NCI-H2171 treated with DMSO at 0.1 percent for 48 hours (cell line): Measurements from ENCODE around the gene RPAP3.

Experiments used
- DNase-seq: peaks from one replicate; lab custom pipeline; 2025; lab: John Stamatoyannopoulos, UW

RPAP3 gene

DNA sequence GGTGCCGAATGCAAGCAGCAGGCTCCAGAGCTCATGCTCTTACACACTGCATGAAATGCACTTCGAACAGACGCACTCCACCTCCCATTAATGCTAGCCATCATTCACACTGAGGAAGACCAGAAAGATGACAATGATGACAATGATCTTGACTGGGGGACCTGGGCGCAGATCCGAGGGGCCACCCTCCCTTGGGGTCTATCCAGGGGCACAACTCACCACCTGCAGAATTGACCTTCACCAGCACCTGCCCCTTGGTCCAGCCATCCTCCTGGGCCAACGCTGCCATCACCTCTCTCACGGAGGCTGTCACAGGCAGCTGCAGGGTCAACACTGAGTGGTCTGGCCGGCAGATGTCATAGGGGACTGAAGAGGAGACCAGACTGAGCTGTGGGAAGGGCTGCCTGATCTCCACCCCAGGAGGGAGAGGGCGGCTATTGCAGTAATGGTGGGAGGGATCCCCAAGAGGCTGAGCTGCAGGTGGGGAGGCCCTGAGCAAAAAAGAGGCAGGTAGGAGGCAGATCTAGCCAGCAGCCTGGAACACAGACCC lies 37.6 kb upstream of the RPAP3 start:
- DNase-seq, result no peak

GRCh38 chr12:47742253-47742825 lies 36.5 kb upstream of the RPAP3 start:
- peak; percentile 10 for DNase-seq

DNA sequence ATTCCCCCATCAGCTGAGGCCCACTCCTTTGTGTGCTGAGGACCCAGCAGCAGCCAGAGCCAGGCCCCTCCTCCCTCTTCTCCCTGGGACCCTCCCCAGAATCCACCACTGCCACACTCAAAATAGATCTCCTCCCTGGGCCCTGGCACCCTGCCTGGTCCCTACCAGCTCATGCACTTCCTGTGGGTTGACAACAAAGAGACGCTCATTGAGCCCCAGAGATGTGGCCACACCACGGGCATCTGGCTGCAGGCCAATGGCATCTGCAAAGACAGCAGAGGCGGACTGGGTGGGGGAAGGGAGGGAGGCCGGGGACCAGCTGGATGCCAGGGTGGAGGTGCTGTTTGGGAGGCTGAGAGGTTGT lies 35.5 kb upstream of the RPAP3 start:
- peak; percentile 57 for DNase-seq

- DNase-seq, result no peak
Observed at GRCh38 chr12:47740606-47741339, 34.9 kb upstream of the RPAP3 start.

- DNase-seq, result no peak
Observed at GRCh38 chr12:47739979-47740378, 34.1 kb upstream of the RPAP3 start.

DNA sequence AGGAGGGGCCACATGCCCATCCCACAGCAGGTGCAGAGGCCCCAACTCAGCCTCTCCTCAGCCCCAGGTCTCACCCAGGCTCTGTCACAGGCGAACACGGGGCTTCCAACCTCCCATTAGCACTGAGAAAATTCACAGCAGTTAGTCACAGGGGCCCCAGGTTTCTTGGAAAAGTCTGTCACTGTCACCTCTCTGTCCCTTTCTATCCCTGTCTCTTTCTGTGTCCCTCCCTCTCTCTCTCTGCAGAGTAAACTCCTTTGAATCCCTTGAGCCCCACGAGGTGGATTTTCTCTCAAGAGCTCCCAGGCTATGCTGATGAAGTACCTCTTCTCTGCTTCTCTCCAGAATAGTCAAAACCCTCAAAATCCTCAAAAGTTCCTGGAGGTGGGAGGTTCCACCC lies 33.5 kb upstream of the RPAP3 start:
- DNase-seq, result no peak

- DNase-seq, result no peak
Observed at GRCh38 chr12:47737936-47738594, 32.2 kb upstream of the RPAP3 start.

GRCh38 chr12:47736877-47737676 lies 31.2 kb upstream of the RPAP3 start:
- DNase-seq, result no peak

DNA sequence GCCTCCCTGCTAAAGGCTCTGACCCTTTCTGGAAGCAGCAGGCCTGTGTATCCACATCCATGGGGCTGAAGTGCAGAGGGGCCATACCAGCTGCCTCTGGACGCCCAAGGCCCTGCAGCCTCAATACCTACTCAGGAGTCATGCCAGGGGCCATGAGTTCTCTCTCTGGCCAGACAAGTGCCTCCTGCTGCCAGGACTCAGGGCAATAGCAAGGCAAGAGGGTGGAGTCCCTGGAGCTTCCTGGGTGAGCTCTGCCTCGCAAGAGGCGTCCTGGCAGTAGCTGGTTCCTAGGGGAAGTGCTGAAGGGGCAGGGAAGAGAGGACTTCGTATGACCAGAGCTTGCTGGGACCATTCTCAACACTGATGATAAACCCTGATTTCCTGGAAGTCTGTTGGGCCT lies 30.4 kb upstream of the RPAP3 start:
- DNase-seq, result no peak

GRCh38 chr12:47735649-47736048 lies 29.8 kb upstream of the RPAP3 start:
- DNase-seq, result no peak

DNA sequence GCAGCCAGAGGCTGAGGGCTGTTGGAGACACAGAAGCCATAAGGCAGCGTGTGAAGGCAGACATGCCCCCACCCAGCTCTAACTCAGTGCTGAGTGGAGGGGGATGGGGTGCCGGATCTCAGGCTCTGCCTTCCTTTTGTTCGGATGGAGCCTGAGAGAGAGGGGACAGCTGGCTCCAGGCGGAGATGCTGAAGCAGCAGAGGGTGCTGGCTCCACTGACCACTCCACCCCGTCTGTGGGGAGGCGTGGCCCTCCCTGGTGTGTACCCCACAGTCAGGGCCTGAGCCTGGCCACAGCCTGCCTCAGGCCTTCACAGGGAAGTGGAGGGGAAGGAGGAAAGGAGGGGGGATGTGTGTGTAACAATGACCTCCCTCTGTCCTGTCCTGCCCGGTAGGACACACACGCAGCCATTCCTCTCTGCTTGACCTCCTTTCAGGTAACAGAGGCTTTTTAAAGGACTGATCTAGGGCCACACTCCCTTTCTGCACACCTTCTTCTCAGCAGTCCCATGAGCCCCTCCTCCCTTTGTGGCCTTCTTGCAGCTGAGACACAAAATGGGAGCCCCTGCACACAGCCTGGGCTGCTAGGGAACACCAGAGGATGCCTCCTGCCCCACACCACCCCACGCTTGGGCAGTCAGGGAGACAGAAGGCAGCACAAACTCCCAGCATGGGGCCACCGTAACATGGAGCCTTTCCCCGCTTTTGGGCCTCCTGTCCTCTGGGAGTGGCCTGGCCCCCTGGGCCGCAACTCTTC lies 29.1 kb upstream of the RPAP3 start:
- no peak for DNase-seq

GRCh38 chr12:47733142-47733541 lies 27.3 kb upstream of the RPAP3 start:
- DNase-seq, result no peak

DNA sequence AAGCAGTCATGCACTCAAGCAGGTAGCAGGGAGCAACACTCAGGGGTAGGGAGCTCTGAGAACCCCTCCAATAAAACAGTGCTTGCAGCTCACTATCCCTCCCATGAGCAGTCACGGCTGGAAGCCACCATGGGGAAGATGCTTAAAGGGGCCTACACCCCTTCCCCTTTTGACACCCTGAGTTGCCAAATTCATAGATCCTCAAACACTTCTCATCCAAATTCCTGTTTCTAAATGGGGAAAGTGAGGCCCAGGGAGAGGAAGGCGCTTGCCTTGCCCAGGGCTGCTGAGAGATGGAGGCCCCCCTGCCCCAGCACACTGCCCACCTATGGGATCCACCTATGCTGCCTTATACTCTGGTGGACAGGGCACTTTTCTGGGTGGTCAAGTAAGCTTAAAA lies 26.7 kb upstream of the RPAP3 start:
- DNase-seq, result no peak

GRCh38 chr12:47731723-47732122 lies 25.9 kb upstream of the RPAP3 start:
- DNase-seq, result no peak

DNA sequence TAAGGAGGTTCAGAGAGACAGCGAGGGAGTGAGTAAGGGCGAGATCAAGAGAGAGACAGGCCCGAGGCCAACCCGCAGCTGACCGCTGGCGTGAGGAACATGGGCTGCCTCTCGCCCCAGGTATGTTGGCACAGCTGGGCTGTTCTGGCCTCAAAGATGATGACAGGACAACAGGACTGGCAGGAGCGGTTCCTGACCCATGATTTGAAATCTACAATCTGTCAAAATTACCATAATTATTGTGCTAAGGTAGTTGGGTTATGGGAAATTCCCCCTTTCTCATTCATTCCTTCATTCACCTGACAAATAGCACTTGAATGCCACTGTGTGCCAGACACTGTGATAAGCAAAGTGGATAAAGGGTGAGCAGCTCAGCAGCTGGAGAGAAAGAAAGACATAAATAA lies 24.5 kb upstream of the RPAP3 start:
- no peak for DNase-seq

DNA sequence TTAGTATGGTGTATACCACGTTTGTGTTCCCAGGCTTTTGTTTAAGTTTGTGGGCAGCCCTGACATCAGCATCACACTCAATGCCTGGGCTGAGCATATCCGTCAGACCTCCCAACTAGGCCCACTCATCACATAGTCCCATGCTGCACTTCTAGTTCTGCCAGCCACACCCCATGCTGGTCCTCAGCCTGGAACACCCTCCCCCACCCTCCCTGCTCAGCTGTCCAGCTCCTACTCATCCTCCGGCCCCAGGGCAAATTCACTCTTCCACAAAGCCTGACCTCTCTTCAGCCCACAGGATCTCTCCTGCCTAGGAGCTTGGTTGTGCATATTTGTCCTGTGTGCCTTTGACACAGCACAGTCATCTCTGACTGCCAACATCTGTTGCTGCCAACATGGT lies 23.4 kb upstream of the RPAP3 start:
- no peak for DNase-seq

DNA sequence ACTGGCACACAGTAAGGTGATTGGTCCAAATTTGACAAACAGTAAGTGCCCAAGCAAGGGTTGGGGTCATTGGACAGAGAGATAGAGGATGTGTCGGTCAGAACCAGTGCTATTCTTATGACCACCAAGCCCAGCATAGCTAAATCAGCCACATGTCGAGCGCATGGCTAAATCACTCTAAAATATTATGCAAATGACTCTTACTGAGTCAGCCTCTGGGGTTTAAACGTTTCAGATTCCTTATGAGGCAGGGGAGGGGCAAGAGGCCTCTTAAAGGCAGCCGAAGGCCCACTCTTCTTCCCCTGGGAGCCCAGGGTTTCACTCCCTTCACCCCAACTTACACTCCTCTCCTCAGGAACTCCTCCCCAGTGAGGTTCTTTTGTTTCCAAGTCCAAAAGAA lies 20.1 kb upstream of the RPAP3 start:
- no peak for DNase-seq

- no peak for DNase-seq
Observed at GRCh38 chr12:47725091-47725772, 19.4 kb upstream of the RPAP3 start, which contains the start of gene ENDOU. ENDOU (minus strand) TSS chr12:47725490; CDS start chr12:47725413, 77 bp downstream.

DNA sequence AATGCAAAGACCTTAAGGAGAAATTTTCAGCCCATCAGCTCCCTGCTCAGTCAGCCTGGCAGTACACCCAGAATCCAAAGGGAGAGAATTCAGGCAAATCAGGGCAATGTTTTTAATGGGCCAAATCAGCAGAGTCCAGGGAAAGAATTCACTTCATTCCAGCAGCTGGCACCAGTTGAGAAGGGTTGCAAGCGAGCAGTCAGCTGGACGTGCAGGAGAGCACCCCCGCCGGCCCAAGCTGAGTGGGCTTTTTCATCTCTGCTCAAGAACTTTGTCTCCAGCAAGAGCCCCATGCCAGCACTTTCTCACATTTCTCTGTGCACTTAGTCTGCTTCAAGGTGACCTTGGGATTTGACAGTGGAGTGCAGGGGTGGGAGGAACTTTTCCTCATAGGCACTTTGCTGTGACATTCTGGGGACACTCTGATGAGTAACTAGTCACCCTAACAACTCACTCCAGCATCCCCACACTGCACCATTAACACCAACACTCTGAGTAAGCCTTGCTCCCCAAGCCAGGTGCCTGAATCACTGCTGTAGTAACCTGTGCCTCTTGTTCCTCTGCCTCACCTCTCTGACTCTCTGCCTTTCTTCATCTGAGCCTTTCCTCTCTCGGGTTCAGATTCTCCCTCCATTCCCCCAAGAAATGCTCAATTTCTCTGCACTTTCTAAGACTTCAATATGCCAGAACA lies 17.3 kb upstream of the RPAP3 start:
- DNase-seq, result no peak

- DNase-seq, result no peak
Observed at GRCh38 chr12:47722136-47722834, 16.5 kb upstream of the RPAP3 start.
